ENCODE measurements around the gene GCDH. TPM values are rescaled to one million over a fixed set of nuclear protein-coding genes. Genes with fewer than 3 reads are reported as not detected.

The GCDH gene
- total and polyA plus RNA-seq, 2 of the 8 experiments (the other 6 are each of a cell fraction or from before 2014, with no cell fraction given): 67.3 to 89.4 TPM

DNA sequence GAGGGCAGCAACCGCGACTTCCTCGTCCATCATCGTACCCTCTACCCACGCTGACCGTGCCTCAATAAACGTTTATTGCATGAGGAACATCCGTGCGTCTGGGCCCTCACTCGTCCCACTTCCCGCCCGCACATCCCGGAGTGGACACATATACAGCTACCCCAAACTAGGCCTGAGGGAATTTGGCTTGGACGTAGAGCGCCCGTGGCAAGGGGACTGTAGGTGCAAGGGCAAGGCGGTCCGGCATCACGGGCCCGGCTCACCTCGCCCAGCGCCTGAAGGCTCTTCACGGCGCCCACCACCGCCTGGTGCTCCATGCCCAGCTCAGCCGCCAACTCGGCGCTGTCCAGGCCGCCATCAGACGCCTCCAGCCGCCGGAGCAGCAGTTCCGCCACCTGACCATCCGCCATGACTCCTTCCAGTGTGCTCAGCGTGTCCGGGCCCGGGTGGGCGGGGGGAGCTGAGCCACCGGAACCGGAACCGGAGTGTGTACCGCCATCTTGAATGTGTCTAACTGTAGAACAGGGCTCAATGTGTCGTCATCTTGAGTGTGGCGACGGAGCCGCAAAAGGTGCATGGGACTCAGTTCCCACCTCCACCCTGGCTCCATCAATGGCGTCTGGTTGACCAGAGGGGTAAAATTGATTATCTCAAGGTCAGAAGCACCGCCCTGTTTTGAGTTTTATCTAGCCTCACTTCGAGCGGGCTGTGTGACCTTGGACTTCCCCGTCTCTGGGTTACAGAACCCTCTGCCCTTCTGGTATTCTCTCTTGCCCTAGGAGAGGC lies 42.5 kb downstream of the GCDH start, which contains the start of gene FARSA:
Gene FARSA (minus strand): TSS at position 425 of the 786 bp plus-strand sequence. CDS start 15 bp downstream, at position 410.
- H2BK12ac ChIP-seq (ENCODE audit: low read depth, low read length): peak within 1 kb of the TSS; percentile 45
- peaks cover 0 to 14% (median 11%) of the 10 kb centered on the region in 4 experiments; a peak in 5 of 7 replicates for H3K4me1 ChIP-seq (replicated peaks in 1 of 4; ENCODE audit: control insufficient read depth in 3 of 4, insufficient read depth in 4 of 4, low read length in 3 of 4)
- H3K4ac ChIP-seq (replicated peaks; ENCODE audit: insufficient read length, low read depth, low read length): peak within 1 kb of the TSS; percentile 58
- H3K9me3 ChIP-seq (ENCODE audit: insufficient read depth in 2 of 2, low read depth in 1 of 2, low read length in 1 of 2): no peaks in the 10 kb centered on the region
- peaks cover 12% of the 10 kb centered on the region for H3K79me1 ChIP-seq (ENCODE audit: low read depth, low read length)
- no peak within 1 kb of the TSS for H2BK20ac ChIP-seq (ENCODE audit: low read length)
- peaks cover 10 to 28% of the 10 kb centered on the region in 2 experiments for H3K79me2 ChIP-seq (ENCODE audit: control insufficient read depth in 1 of 2, insufficient read depth in 2 of 2, low read length in 2 of 2)
- 6% methylated on average over 51 of the region's 51 CpGs; no CpG with 5 or more reads in 1 of the 2 experiments for WGBS, 2 experiments (ENCODE audit: extremely low coverage in 1 of 2, insufficient coverage in 1 of 2, insufficient read length in 1 of 2, insufficient replicate concordance in 2 of 2, low coverage in 1 of 2, low lambda C conversion rate in 2 of 2, missing lambda C conversion rate in 1 of 2)
- peak within 1 kb of the TSS; percentile 51 for H3K27ac ChIP-seq (ENCODE audit: low read depth, low read length)
- H4K91ac ChIP-seq (replicated peaks; ENCODE audit: insufficient read length, low read length): peak within 1 kb of the TSS; percentile 50
- peak within 1 kb of the TSS; percentile 72 for H2AFZ ChIP-seq (ENCODE audit: low read length)
- H3K23ac ChIP-seq (ENCODE audit: insufficient read length): no peak within 1 kb of the TSS
- no peak within 1 kb of the TSS for H3K14ac ChIP-seq (ENCODE audit: insufficient read length)
- CTCF ChIA-PET (ENCODE audit: partially characterized antibody): interaction anchor here (0.8 to 1.8 kb wide), 6 partner anchors 9 to 84 kb away, joined by 3 to 6 read pairs (median 4); no protein-coding TSS in a partner anchor
- H3K23me2 ChIP-seq (ENCODE audit: low read depth, low read length): peaks cover 13% of the 10 kb centered on the region; the same call in 1 of the 2 replicates
- peak within 1 kb of the TSS; percentile 65 for H3K18ac ChIP-seq (ENCODE audit: extremely low read depth, low read length)
- H3K27me3 ChIP-seq (replicated peaks in 1 of 4; ENCODE audit: control insufficient read depth in 3 of 4, extremely low read depth in 1 of 4, insufficient read depth in 3 of 4, low read length in 3 of 4): no peaks in the 10 kb centered on the region
- H4K5ac ChIP-seq (ENCODE audit: insufficient read length, low read depth, low read length): peak within 1 kb of the TSS; percentile 80
- peaks cover 3 to 8% of the 10 kb centered on the region in 2 experiments for H4K20me1 ChIP-seq (replicated peaks in 1 of 2; ENCODE audit: control insufficient read depth in 1 of 2, insufficient read depth in 2 of 2, low read length in 2 of 2)
- peak within 1 kb of the TSS; percentile 80 to 100 (median 97) for H3K4me3 ChIP-seq (ENCODE audit: extremely low read depth in 1 of 4, insufficient read depth in 2 of 4, low read depth in 3 of 4, low read length in 4 of 4)
- FAIRE-seq (no peak), DNase-seq (ENCODE audit: low read depth in 1 of 2, low spot score in 2 of 2) (peak; percentile 65 to 88)
- H4K8ac ChIP-seq (ENCODE audit: extremely low read depth, insufficient read depth, low read length): peak within 1 kb of the TSS; percentile 94
- peak within 1 kb of the TSS; percentile 67 for H3K56ac ChIP-seq (replicated peaks; ENCODE audit: insufficient read length, low read depth, low read length)
- peak within 1 kb of the TSS; percentile 91 for H2BK5ac ChIP-seq (ENCODE audit: low read depth, low read length)
- POLR2A ChIA-PET (ENCODE audit: partially characterized antibody): interaction anchor here (0.6 to 7.4 kb wide), 27 partner anchors 9 to 840 kb away, joined by 3 to 58 read pairs (median 4); partner anchors contain the start of genes GADD45GIP1, GCDH, KLF1 and RAD23A
- H2BK120ac ChIP-seq (replicated peaks; ENCODE audit: low read depth, low read length): peak within 1 kb of the TSS; percentile 4
- H2BK15ac ChIP-seq (ENCODE audit: low read length): peak within 1 kb of the TSS; percentile 61
- H3K9ac ChIP-seq (replicated peaks in 1 of 4; ENCODE audit: extremely low read depth in 1 of 4, low read depth in 3 of 4, low read length in 3 of 4): peak within 1 kb of the TSS; percentile 83 to 90 (median 87)
- peak within 1 kb of the TSS; percentile 88 to 94 for H3K4me2 ChIP-seq (ENCODE audit: insufficient read depth in 1 of 2, low read depth in 2 of 2, low read length in 2 of 2)
- H3K36me3 ChIP-seq (ENCODE audit: control insufficient read depth in 2 of 4, insufficient read depth in 4 of 4, low read length in 3 of 4): peaks cover 9 to 24% (median 17%) of the 10 kb centered on the region in 4 experiments
- peak within 1 kb of the TSS; percentile 92; the same call in 1 of the 2 replicates for H2AK5ac ChIP-seq (ENCODE audit: low read depth, low read length)
- TF ChIP-seq, protein P1, sequence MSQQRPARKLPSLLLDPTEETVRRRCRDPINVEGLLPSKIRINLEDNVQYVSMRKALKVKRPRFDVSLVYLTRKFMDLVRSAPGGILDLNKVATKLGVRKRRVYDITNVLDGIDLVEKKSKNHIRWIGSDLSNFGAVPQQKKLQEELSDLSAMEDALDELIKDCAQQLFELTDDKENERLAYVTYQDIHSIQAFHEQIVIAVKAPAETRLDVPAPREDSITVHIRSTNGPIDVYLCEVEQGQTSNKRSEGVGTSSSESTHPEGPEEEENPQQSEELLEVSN (IDR thresholded peaks at IDR 0.05): no peak
- no peak for TF ChIP-seq HDAC6 (IDR thresholded peaks at IDR 0.05; ENCODE audit: low read depth, low read length)
- TF ChIP-seq SIN3A (conservative IDR thresholded peaks at IDR 0.05 in 1 of 2, IDR thresholded peaks at IDR 0.05 in 1 of 2; ENCODE audit: low read depth in 1 of 2, low read length in 2 of 2): peak in 1 of 2 experiments; percentile 89; a peak in 2 of 4 replicates
- no peak for TF ChIP-seq BRCA1 (IDR thresholded peaks at IDR 0.05; ENCODE audit: low read depth, low read length)
- TF ChIP-seq RNF2 (IDR thresholded peaks at IDR 0.05; ENCODE audit: borderline replicate concordance, low read depth, low read length, missing control alignments, poor library complexity, severe bottlenecking): no peak
- TF ChIP-seq, protein P2, sequence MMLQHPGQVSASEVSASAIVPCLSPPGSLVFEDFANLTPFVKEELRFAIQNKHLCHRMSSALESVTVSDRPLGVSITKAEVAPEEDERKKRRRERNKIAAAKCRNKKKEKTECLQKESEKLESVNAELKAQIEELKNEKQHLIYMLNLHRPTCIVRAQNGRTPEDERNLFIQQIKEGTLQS (IDR thresholded peaks at IDR 0.05; ENCODE audit: insufficient read depth, low read depth, low read length): no peak
- peak; percentile 88 for TF ChIP-seq PHF8 (conservative IDR thresholded peaks at IDR 0.05; ENCODE audit: low read depth, low read length)
- peak in 1 of 2 experiments; percentile 82; a peak in 2 of 3 replicates for TF ChIP-seq POLR2A (IDR thresholded peaks at IDR 0.05; ENCODE audit: control extremely low read depth in 1 of 2, low read depth in 2 of 2, low read length in 2 of 2)
- TF ChIP-seq SIRT6 (IDR thresholded peaks at IDR 0.05; ENCODE audit: low read length): no peak
